Measurements from ENCODE around the gene CDYL2. TPM values are rescaled to one million over a fixed set of nuclear protein-coding genes. Genes with fewer than 3 reads are reported as not detected.

CDYL2 gene
- total RNA-seq, 1 donor from 2014 or later = 4.1 TPM

- Mint-ChIP-seq H3K9me3 (ENCODE audit: low read depth) (peaks cover 15% of the 10 kb centered on the region), H3K27ac (ENCODE audit: unreplicated experiment) (no peak overlapping the region), H3K4me1 (ENCODE audit: low read depth) (no peaks in the 10 kb centered on the region), H3K4me3 (ENCODE audit: unreplicated experiment) (no peak overlapping the region), H3K27me3 (ENCODE audit: low read depth) (no peaks in the 10 kb centered on the region), H3K36me3 (ENCODE audit: low read depth) (no peaks in the 10 kb centered on the region)
- no peak for TF ChIP-seq CTCF (IDR thresholded peaks at IDR 0.05)
- DNase-seq (ENCODE audit: low spot score) = no peak
These were observed 195.5 kb downstream of the CDYL2 start for GRCh38 chr16:80608946-80609345.

GRCh38 chr16:80607204-80607603, 197.2 kb downstream of the CDYL2 start:
- peaks cover 9% of the 10 kb centered on the region for H3K9me3 Mint-ChIP-seq (ENCODE audit: low read depth)
- no peak overlapping the region for H3K4me3 Mint-ChIP-seq (ENCODE audit: unreplicated experiment)
- no peaks in the 10 kb centered on the region for H3K36me3 Mint-ChIP-seq (ENCODE audit: low read depth)
- TF ChIP-seq CTCF (IDR thresholded peaks at IDR 0.05) = no peak
- H3K27ac Mint-ChIP-seq (ENCODE audit: unreplicated experiment) = no peak overlapping the region
- H3K4me1 Mint-ChIP-seq (ENCODE audit: low read depth) = no peaks in the 10 kb centered on the region
- DNase-seq (ENCODE audit: low spot score) = no peak
- no peaks in the 10 kb centered on the region for H3K27me3 Mint-ChIP-seq (ENCODE audit: low read depth)

GRCh38 chr16:80606221-80606766, 198.1 kb downstream of the CDYL2 start:
- Mint-ChIP-seq H3K4me3 (ENCODE audit: unreplicated experiment) (no peak overlapping the region), H3K9me3 (ENCODE audit: low read depth) (peaks cover 9% of the 10 kb centered on the region), H3K27ac (ENCODE audit: unreplicated experiment) (no peak overlapping the region), H3K27me3 (ENCODE audit: low read depth) (no peaks in the 10 kb centered on the region), H3K4me1 (ENCODE audit: low read depth) (no peaks in the 10 kb centered on the region), H3K36me3 (ENCODE audit: low read depth) (no peaks in the 10 kb centered on the region)
- TF ChIP-seq CTCF (IDR thresholded peaks at IDR 0.05) = no peak
- DNase-seq (ENCODE audit: low spot score) = no peak

DNA sequence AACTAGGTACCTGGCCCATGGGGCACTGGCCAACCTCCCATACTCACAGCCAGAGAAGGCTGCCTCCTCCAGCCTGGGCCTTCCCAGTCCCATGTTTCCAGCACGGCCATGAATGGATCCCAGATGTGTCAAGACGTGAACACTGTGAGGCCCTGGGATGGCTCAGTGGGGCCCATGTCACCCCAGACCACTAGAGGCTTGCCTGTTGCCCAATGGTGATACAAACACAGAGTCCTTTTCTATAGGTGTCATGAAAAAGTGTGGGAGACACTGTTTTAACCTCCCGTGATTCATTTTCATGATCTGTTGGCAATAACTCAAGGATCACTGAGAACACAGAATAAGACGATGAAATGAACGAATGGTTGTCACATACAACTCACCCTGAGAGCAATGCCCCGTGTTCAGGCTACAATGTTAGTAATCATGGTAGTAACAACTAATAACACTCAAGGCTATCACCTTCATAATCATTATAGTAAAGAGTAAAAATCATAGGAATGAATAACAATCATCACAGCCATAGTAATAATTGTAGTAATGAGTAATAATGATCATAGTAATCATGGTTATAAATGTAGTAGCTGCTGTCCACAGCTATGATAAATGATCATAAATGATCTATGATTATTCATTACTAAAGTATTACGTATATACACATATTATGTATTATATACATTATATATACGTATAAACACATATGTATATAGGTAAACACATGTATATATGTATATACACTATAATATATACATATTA, 199.6 kb downstream of the CDYL2 start:
- no peaks in the 10 kb centered on the region for H3K27me3 Mint-ChIP-seq (ENCODE audit: low read depth)
- TF ChIP-seq CTCF (IDR thresholded peaks at IDR 0.05) = no peak
- H3K9me3 Mint-ChIP-seq (ENCODE audit: low read depth) = peaks cover 9% of the 10 kb centered on the region
- no peak for DNase-seq (ENCODE audit: low spot score)
- no peak overlapping the region for H3K27ac Mint-ChIP-seq (ENCODE audit: unreplicated experiment)
- H3K36me3 Mint-ChIP-seq (ENCODE audit: low read depth) = no peaks in the 10 kb centered on the region
- H3K4me1 Mint-ChIP-seq (ENCODE audit: low read depth) = no peaks in the 10 kb centered on the region
- H3K4me3 Mint-ChIP-seq (ENCODE audit: unreplicated experiment) = no peak overlapping the region

DNA sequence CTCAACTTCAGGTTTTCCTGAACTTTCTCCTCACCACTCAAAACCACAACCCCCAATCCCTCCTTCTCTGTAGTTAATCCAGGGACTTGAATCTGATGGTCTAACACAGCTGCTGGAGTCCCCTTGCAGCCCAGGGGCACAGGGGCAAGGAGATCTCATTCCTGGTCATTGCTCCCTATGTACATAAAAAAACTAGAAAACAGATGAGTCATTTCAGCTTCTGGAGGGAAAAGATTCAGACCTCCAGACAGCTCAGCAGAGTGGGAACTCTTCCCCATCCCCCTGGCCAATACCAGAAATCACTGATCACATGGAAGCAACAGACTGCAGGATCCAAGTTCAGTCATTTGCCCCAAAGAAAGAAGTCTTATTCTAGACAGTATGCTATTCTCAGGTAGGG, 201.5 kb downstream of the CDYL2 start:
- TF ChIP-seq CTCF (IDR thresholded peaks at IDR 0.05) = no peak
- Mint-ChIP-seq H3K27ac (ENCODE audit: unreplicated experiment) (no peak overlapping the region), H3K4me3 (ENCODE audit: unreplicated experiment) (no peak overlapping the region), H3K27me3 (ENCODE audit: low read depth) (no peaks in the 10 kb centered on the region), H3K9me3 (ENCODE audit: low read depth) (peaks cover 12% of the 10 kb centered on the region), H3K36me3 (ENCODE audit: low read depth) (no peaks in the 10 kb centered on the region), H3K4me1 (ENCODE audit: low read depth) (no peaks in the 10 kb centered on the region)
- DNase-seq (ENCODE audit: low spot score) = no peak

Data from chondrocyte (in vitro differentiated cells).